Neural cell (in vitro differentiated cells): ENCODE results near the gene PTPRC.

ENCODE experiments used
- EP300 ChIP-seq: fragments of 450-650 bp; conservative IDR thresholded peaks from 2 replicates; pipeline ENCODE4 v1.6.1; 2014; ENCODE audit warnings: antibody characterized with exemption, mild to moderate bottlenecking, moderate library complexity; ENCODE audit not compliant: poor library complexity, severe bottlenecking
- TF ChIP-seq, protein P1 (sequence below): fragments of 450-650 bp; IDR thresholded peaks from 2 replicates; pipeline ENCODE4 v1.5.1; 2014; ENCODE audit warnings: antibody characterized with exemption, mild to moderate bottlenecking, moderate library complexity; ENCODE audit not compliant: poor library complexity, severe bottlenecking
- TF ChIP-seq, protein P2 (sequence below): IDR thresholded peaks from 2 replicates; pipeline ENCODE4 v1.6.1; 2012; ENCODE audit warnings: borderline replicate concordance

DNA sequence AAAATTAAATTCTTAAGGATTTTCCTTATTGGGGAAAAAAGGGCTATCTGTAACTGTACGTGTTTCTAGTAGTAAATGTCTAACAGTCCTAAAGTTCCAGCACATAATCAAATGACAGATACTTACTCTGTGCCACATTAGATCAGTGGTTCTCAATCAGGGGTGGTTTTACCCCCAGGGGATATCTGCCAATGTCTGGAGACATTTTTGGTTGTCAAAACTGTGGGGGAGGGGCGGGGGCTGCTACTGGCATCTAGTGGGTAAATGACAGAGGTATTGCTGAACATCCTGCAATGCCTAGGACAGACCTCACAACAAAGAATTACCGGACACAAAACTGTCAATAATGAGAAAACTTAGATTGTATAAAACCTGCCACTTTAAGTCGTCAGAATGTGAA, 33.4 kb upstream of the PTPRC start:
- TF ChIP-seq, protein P1, sequence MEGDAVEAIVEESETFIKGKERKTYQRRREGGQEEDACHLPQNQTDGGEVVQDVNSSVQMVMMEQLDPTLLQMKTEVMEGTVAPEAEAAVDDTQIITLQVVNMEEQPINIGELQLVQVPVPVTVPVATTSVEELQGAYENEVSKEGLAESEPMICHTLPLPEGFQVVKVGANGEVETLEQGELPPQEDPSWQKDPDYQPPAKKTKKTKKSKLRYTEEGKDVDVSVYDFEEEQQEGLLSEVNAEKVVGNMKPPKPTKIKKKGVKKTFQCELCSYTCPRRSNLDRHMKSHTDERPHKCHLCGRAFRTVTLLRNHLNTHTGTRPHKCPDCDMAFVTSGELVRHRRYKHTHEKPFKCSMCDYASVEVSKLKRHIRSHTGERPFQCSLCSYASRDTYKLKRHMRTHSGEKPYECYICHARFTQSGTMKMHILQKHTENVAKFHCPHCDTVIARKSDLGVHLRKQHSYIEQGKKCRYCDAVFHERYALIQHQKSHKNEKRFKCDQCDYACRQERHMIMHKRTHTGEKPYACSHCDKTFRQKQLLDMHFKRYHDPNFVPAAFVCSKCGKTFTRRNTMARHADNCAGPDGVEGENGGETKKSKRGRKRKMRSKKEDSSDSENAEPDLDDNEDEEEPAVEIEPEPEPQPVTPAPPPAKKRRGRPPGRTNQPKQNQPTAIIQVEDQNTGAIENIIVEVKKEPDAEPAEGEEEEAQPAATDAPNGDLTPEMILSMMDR: no peak
- TF ChIP-seq EP300: no peak
- TF ChIP-seq, protein P2, sequence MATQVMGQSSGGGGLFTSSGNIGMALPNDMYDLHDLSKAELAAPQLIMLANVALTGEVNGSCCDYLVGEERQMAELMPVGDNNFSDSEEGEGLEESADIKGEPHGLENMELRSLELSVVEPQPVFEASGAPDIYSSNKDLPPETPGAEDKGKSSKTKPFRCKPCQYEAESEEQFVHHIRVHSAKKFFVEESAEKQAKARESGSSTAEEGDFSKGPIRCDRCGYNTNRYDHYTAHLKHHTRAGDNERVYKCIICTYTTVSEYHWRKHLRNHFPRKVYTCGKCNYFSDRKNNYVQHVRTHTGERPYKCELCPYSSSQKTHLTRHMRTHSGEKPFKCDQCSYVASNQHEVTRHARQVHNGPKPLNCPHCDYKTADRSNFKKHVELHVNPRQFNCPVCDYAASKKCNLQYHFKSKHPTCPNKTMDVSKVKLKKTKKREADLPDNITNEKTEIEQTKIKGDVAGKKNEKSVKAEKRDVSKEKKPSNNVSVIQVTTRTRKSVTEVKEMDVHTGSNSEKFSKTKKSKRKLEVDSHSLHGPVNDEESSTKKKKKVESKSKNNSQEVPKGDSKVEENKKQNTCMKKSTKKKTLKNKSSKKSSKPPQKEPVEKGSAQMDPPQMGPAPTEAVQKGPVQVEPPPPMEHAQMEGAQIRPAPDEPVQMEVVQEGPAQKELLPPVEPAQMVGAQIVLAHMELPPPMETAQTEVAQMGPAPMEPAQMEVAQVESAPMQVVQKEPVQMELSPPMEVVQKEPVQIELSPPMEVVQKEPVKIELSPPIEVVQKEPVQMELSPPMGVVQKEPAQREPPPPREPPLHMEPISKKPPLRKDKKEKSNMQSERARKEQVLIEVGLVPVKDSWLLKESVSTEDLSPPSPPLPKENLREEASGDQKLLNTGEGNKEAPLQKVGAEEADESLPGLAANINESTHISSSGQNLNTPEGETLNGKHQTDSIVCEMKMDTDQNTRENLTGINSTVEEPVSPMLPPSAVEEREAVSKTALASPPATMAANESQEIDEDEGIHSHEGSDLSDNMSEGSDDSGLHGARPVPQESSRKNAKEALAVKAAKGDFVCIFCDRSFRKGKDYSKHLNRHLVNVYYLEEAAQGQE: no peak
